Measurements from ENCODE around the gene PAX2.

PAX2 gene

GRCh38 chr10:100725071-100725471, 20.3 kb upstream of the PAX2 start:
- H3K27me3 ChIP-seq (ENCODE audit: insufficient read depth, poor library complexity, severe bottlenecking), result peaks cover 73% of the 10 kb centered on the region
- TF ChIP-seq POLR2AphosphoS5 (IDR thresholded peaks at IDR 0.05; ENCODE audit: low read depth), result no peak
- TF ChIP-seq GABPA (IDR thresholded peaks at IDR 0.05; ENCODE audit: low read depth), result no peak
- no peak for TF ChIP-seq CTCF (IDR thresholded peaks at IDR 0.05; ENCODE audit: insufficient read depth, low read length)
- TF ChIP-seq REST (IDR thresholded peaks at IDR 0.05; ENCODE audit: insufficient replicate concordance, low read depth), result no peak
- TF ChIP-seq SPI1 (IDR thresholded peaks at IDR 0.05; ENCODE audit: borderline replicate concordance, low read depth), result no peak

GRCh38 chr10:100725869-100726426, 19.4 kb upstream of the PAX2 start:
- DNase-seq (ENCODE audit: low read depth in 1 of 2, low spot score in 1 of 2), result no peak
- H3K27me3 ChIP-seq (ENCODE audit: insufficient read depth, poor library complexity, severe bottlenecking), result peaks cover 78% of the 10 kb centered on the region
- TF ChIP-seq CTCF (IDR thresholded peaks at IDR 0.05; ENCODE audit: insufficient read depth, low read length) (no peak), SPI1 (IDR thresholded peaks at IDR 0.05; ENCODE audit: borderline replicate concordance, low read depth) (no peak), GABPA (IDR thresholded peaks at IDR 0.05; ENCODE audit: low read depth) (no peak), REST (IDR thresholded peaks at IDR 0.05; ENCODE audit: insufficient replicate concordance, low read depth) (no peak), POLR2AphosphoS5 (IDR thresholded peaks at IDR 0.05; ENCODE audit: low read depth) (no peak)
- no peak overlapping the region for H3K4me3 ChIP-seq (replicated peaks; ENCODE audit: insufficient read depth, low read length)
- H3K27ac ChIP-seq (replicated peaks), result no peak overlapping the region

More at GRCh38 chr10:100725071-100725471, 20.3 kb upstream of the PAX2 start:
- Histone ChIP-seq H3K4me3 (replicated peaks; ENCODE audit: insufficient read depth, low read length) (no peak overlapping the region), H3K27ac (replicated peaks) (no peak overlapping the region)
- no peak for DNase-seq (ENCODE audit: low read depth in 1 of 2, low spot score in 1 of 2)

- no peak for DNase-seq (ENCODE audit: low read depth in 1 of 2, low spot score in 1 of 2)
- H3K27ac ChIP-seq (replicated peaks), result no peak overlapping the region
- H3K27me3 ChIP-seq (ENCODE audit: insufficient read depth, poor library complexity, severe bottlenecking), result peaks cover 76% of the 10 kb centered on the region
- no peak overlapping the region for H3K4me3 ChIP-seq (replicated peaks; ENCODE audit: insufficient read depth, low read length)
- TF ChIP-seq CTCF (IDR thresholded peaks at IDR 0.05; ENCODE audit: insufficient read depth, low read length), result no peak
- TF ChIP-seq GABPA (IDR thresholded peaks at IDR 0.05; ENCODE audit: low read depth), result no peak
- no peak for TF ChIP-seq POLR2AphosphoS5 (IDR thresholded peaks at IDR 0.05; ENCODE audit: low read depth)
- no peak for TF ChIP-seq REST (IDR thresholded peaks at IDR 0.05; ENCODE audit: insufficient replicate concordance, low read depth)
- no peak for TF ChIP-seq SPI1 (IDR thresholded peaks at IDR 0.05; ENCODE audit: borderline replicate concordance, low read depth)
Observed at GRCh38 chr10:100727808-100728207, 17.6 kb upstream of the PAX2 start.
